Effector memory CD4-positive, alpha-beta T cell (primary cell): Measurements from ENCODE around the gene C1QTNF1.

Source experiments
- DNase-seq, 3 donors: peaks; one replicate each; pipeline ENCODE4 v3.0.0-alpha.2; 2020
- H3K27ac ChIP-seq: 2 replicates; pipeline ENCODE4 v1.7.0; 2013; ENCODE audit warnings: mild to moderate bottlenecking, low read length, moderate library complexity; ENCODE audit not compliant: insufficient read depth, poor library complexity, severe bottlenecking
- H3K27me3 ChIP-seq: replicated peaks from 2 replicates; pipeline ENCODE4 v1.7.0; 2013; ENCODE audit warnings: mild to moderate bottlenecking, low read length; ENCODE audit not compliant: insufficient read depth, control insufficient read depth, poor library complexity, severe bottlenecking
- H3K36me3 ChIP-seq: 2 replicates; pipeline ENCODE4 v1.7.0; 2013; ENCODE audit warnings: mild to moderate bottlenecking, low read length, moderate library complexity; ENCODE audit not compliant: control insufficient read depth, insufficient read depth
- H3K4me1 ChIP-seq: 2 replicates; pipeline ENCODE4 v1.7.0; 2013; ENCODE audit warnings: low read length, mild to moderate bottlenecking; ENCODE audit not compliant: control insufficient read depth, insufficient read depth, poor library complexity, severe bottlenecking
- H3K4me3 ChIP-seq: 2 replicates; pipeline ENCODE4 v1.7.0; 2013; ENCODE audit warnings: low read length, low read depth, mild to moderate bottlenecking; ENCODE audit not compliant: insufficient read depth, poor library complexity, severe bottlenecking
- H3K9me3 ChIP-seq: 2 replicates; pipeline ENCODE4 v1.7.0; 2013; ENCODE audit warnings: mild to moderate bottlenecking, low read length, moderate library complexity; ENCODE audit not compliant: control insufficient read depth

Gene C1QTNF1

GRCh38 chr17:79034931-79035485 lies 11.0 kb downstream of the C1QTNF1 start:
- H3K4me3 ChIP-seq = no peak overlapping the region
- H3K27me3 ChIP-seq = no peaks in the 10 kb centered on the region
- DNase-seq = no peak
- no peaks in the 10 kb centered on the region for H3K9me3 ChIP-seq
- no peak overlapping the region for H3K27ac ChIP-seq
- H3K4me1 ChIP-seq = no peaks in the 10 kb centered on the region
- no peaks in the 10 kb centered on the region for H3K36me3 ChIP-seq

DNA sequence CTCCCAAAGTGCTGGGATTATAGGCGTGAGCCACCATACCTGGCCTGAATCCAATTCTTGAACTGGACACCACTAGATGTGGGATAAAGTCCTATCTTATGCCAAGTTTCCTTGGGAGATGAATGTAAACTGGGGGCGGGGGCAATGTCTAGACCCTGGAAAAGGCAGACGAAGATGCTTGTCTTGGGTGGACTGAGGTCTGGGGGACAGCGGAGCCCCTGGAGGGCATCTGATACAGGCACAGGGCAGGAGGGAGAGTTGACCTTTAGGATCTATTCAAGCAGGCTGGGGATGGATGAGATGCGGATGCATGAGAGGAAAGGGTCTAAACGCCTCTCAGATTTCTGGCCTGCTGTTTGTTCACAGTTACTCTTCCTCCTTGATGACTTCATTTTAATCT lies 11.7 kb downstream of the C1QTNF1 start:
- Histone ChIP-seq H3K4me3 (no peak overlapping the region), H3K4me1 (no peaks in the 10 kb centered on the region), H3K36me3 (no peaks in the 10 kb centered on the region), H3K9me3 (no peaks in the 10 kb centered on the region), H3K27ac (no peak overlapping the region), H3K27me3 (no peaks in the 10 kb centered on the region)
- no peak for DNase-seq

GRCh38 chr17:79036181-79036580 lies 12.2 kb downstream of the C1QTNF1 start:
- H3K27me3 ChIP-seq = no peaks in the 10 kb centered on the region
- H3K36me3 ChIP-seq = no peaks in the 10 kb centered on the region
- no peak overlapping the region for H3K4me3 ChIP-seq
- H3K27ac ChIP-seq = no peak overlapping the region
- no peaks in the 10 kb centered on the region for H3K9me3 ChIP-seq
- H3K4me1 ChIP-seq = no peaks in the 10 kb centered on the region
- no peak for DNase-seq

- Histone ChIP-seq H3K36me3 (no peaks in the 10 kb centered on the region), H3K4me1 (no peaks in the 10 kb centered on the region), H3K27me3 (no peaks in the 10 kb centered on the region), H3K27ac (no peak overlapping the region), H3K4me3 (no peak overlapping the region), H3K9me3 (no peaks in the 10 kb centered on the region)
- DNase-seq = no peak
Measured at GRCh38 chr17:79036596-79036995, 12.6 kb downstream of the C1QTNF1 start.

- Histone ChIP-seq H3K4me3 (no peak overlapping the region), H3K36me3 (no peaks in the 10 kb centered on the region), H3K27me3 (no peaks in the 10 kb centered on the region), H3K27ac (no peak overlapping the region), H3K9me3 (no peaks in the 10 kb centered on the region), H3K4me1 (no peaks in the 10 kb centered on the region)
- DNase-seq = no peak
Measured at GRCh38 chr17:79038545-79039135, 14.7 kb downstream of the C1QTNF1 start.

- no peak overlapping the region for H3K27ac ChIP-seq
- H3K27me3 ChIP-seq = no peaks in the 10 kb centered on the region
Measured at GRCh38 chr17:79039171-79039570, 15.2 kb downstream of the C1QTNF1 start.

GRCh38 chr17:79039886-79040285 lies 15.9 kb downstream of the C1QTNF1 start:
- H3K4me3 ChIP-seq = no peak overlapping the region
- H3K4me1 ChIP-seq = no peaks in the 10 kb centered on the region
- no peak overlapping the region for H3K27ac ChIP-seq
- no peaks in the 10 kb centered on the region for H3K36me3 ChIP-seq
- no peak for DNase-seq
- no peaks in the 10 kb centered on the region for H3K9me3 ChIP-seq
- no peaks in the 10 kb centered on the region for H3K27me3 ChIP-seq

More at GRCh38 chr17:79039171-79039570, 15.2 kb downstream of the C1QTNF1 start:
- Histone ChIP-seq H3K36me3 (no peaks in the 10 kb centered on the region), H3K4me3 (no peak overlapping the region), H3K4me1 (no peaks in the 10 kb centered on the region), H3K9me3 (no peaks in the 10 kb centered on the region)
- no peak for DNase-seq

DNA sequence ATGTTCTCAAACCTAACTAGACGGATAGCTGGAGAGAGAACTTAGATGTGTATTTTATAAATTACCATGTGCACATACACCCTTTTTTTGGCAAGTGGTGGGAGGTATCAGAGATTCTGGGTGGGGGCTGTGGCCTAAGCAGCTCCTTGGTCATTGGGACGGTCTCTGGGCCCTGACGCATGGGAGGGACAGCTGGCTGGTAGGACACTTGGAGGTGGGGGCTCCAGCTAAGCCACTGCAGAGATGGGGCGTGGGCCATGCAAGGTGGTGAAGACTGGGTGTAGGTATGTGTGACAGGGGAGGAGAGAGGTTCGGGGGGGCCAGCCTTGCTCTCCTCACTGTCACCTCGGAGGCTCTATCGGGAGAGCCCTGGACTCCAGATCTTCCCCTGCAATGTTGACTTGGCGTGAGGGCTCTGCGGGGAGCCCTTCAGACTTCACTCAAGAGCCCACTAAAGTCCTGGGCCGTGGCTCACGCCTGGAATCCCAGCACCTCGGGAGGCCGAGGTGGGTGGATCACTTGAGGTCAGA lies 17.1 kb downstream of the C1QTNF1 start:
- DNase-seq = no peak
- Histone ChIP-seq H3K27me3 (no peaks in the 10 kb centered on the region), H3K4me3 (no peak overlapping the region), H3K4me1 (no peaks in the 10 kb centered on the region), H3K27ac (no peak overlapping the region), H3K9me3 (no peaks in the 10 kb centered on the region), H3K36me3 (no peaks in the 10 kb centered on the region)

DNA sequence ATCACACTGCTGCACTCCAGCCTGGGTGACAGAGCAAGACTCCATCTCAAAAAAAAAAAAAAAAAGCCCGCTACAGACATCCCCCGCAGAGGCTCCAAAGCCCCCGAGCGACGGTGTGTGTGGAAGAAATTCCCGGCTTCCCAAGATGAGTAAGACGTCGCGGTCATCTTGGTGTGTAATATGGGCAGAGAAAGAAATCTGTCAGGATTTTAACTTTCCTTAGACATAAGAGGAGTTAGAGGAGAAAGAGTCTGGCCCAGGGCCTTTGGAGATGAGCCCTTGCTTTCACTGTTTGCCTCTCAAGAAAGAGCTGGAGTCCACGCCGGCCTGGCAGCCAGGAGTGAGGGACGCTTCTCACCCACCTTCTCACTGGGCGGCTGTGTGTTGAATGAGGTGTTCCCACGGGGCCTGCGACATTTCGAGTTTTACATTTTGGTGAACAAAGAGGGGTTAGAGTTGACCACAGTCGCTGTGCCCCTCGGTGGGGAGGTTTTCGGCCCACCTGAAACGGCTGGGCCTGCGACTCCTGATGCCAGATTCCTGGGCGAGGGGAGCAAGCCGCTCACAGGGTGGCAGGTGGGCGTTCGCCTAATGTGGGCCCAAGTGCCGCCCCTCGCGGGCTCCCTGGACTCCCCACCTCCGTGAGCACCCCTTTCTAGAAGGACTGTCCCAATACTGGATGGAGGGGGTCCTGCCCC lies 17.9 kb downstream of the C1QTNF1 start:
- no peaks in the 10 kb centered on the region for H3K4me1 ChIP-seq
- H3K27me3 ChIP-seq = no peaks in the 10 kb centered on the region
- DNase-seq = no peak
- no peak overlapping the region for H3K27ac ChIP-seq
- H3K36me3 ChIP-seq = no peaks in the 10 kb centered on the region
- H3K4me3 ChIP-seq = no peak overlapping the region
- H3K9me3 ChIP-seq = no peaks in the 10 kb centered on the region
